ENCODE results near the gene VTI1B.
"Not testable (repeated sequence)": the region's sequence is repeated elsewhere in the genome, so short reads cannot be mapped to it uniquely, and the experiment has no call there.

DNA sequence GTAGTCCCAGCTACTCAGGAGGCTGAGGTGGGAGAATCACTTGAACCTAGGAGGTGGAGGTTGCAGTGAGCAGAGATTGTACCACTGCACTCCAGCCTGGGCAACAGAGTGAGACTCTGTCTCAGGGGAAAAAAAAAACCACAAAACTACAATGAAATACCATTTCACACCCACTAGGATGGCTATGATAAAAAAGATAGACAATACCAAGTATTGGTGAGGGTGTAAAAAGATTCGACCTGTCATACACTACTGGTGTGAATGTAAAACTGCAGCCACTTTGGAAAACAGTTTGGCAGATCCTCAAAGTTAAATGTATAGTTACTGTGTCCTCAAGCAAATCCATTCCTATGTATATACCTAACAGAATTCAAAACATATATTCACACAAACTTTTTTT, 48.3 kb downstream of the VTI1B start:
- not testable (repeated sequence) for TF ChIP-seq POLR2A (IDR thresholded peaks at IDR 0.05; ENCODE audit: low read length); GATA1 (IDR thresholded peaks at IDR 0.05; ENCODE audit: low read depth, low read length)

Measured in erythroblast (primary cell).